Uterus (tissue), 4 donors: ENCODE results near the gene M1AP. TPM values are rescaled to one million over a fixed set of nuclear protein-coding genes. Genes with fewer than 3 reads are reported as not detected.

Experiments used
- DNase-seq, 2 donors: peaks; one replicate each; pipeline ENCODE4 v3.0.0-alpha.2; 2019 to 2020
- H3K27ac ChIP-seq, 2 donors: fragments of 200-600 bp; sonication (generic); 1 replicate in 1 of 2; 2 replicates in 1 of 2; pipeline ENCODE4 v1.5.1; 2016 to 2018
- H3K27me3 ChIP-seq, 2 donors: fragments of 200-600 bp; sonication (generic); one replicate each; pipeline ENCODE4 v1.5.1; 2018 to 2019; ENCODE audit warnings: control low read depth in 1 of 2
- H3K36me3 ChIP-seq, 2 donors: fragments of 200-600 bp; sonication (generic); one replicate each; pipeline ENCODE4 v1.5.1; 2019; ENCODE audit warnings: control low read depth in 1 of 2
- H3K4me1 ChIP-seq, 2 donors: fragments of 200-600 bp; sonication (generic); one replicate each; pipeline ENCODE4 v1.5.1; 2018 to 2019; ENCODE audit warnings: control low read depth in 1 of 2
- H3K4me3 ChIP-seq, 2 donors: fragments of 200-600 bp; sonication (generic); 1 replicate in 1 of 2; 2 replicates in 1 of 2; pipeline ENCODE4 v1.5.1; 2018 to 2019; ENCODE audit warnings: mild to moderate bottlenecking in 1 of 2
- H3K9me3 ChIP-seq, 2 donors: fragments of 200-600 bp; sonication (generic); one replicate each; pipeline ENCODE4 v1.5.1; 2019; ENCODE audit warnings: control low read depth in 1 of 2
- CTCF ChIP-seq, 4 experiments: fragments of 200-600 bp in 2 of 4; fragments of 450-650 bp in 2 of 4; sonication (generic) in 2 of 4; IDR thresholded peaks; one replicate each; pipeline ENCODE4 v1.5.1; 2016 to 2019; ENCODE audit warnings: antibody characterized with exemption in 4 of 4, mild to moderate bottlenecking in 2 of 4, moderate library complexity in 1 of 4
- POLR2A ChIP-seq, 2 donors: fragments of 450-650 bp; IDR thresholded peaks; one replicate each; pipeline ENCODE4 v1.6.1; 2016; ENCODE audit warnings: antibody characterized with exemption in 2 of 2, mild to moderate bottlenecking in 1 of 2, moderate library complexity in 1 of 2
- intact Hi-C: fragments of 100-400 bp; cut with DNase I; formaldehyde crosslinking; loops from one replicate; pipeline ENCODE4 v1.15.1; 2023; ENCODE audit warnings: low total_unique reads
- total RNA-seq, 4 donors: library from RNA; depleted of rRNA in 3 of 4; stranded (reverse); fragments of >200 nt in 3 of 4; gene quantifications; one replicate each; pipeline versions ENCODE4 v1.1.0 to v1.2.4, GENCODE V29; 2014 to 2023
- donor health status: DM: yes; HTN: yes; CAD: no.

Gene M1AP
- total RNA-seq, 4 donors from 2014 or later: 0.49 to 0.76 TPM; not detected in 2

- Histone ChIP-seq H3K4me1 (peaks cover 0 to 8% of the 10 kb centered on the region in 2 donors), H3K27me3 (no peaks in the 10 kb centered on the region), H3K36me3 (no peaks in the 10 kb centered on the region), H3K9me3 (no peaks in the 10 kb centered on the region), H3K27ac (no peak within 1 kb of the TSS), H3K4me3 (no peak within 1 kb of the TSS)
- intact Hi-C loops: no loop called here
- no peak for DNase-seq
- no peak for TF ChIP-seq POLR2A (IDR thresholded peaks at IDR 0.05)
- no peak for TF ChIP-seq CTCF (IDR thresholded peaks at IDR 0.05)
Observed at GRCh38 chr2:74525717-74526648, 122.1 kb downstream of the M1AP start, which contains the start of gene DQX1. TSS of gene DQX1 (minus strand) at chr2:74526231. CDS start at chr2:74525729, 502 bp downstream.

GRCh38 chr2:74524955-74525716 is 123.0 kb downstream of the M1AP start:
- Histone ChIP-seq H3K4me1 (peaks cover 0 to 4% of the 10 kb centered on the region in 2 donors), H3K27me3 (no peaks in the 10 kb centered on the region), H3K27ac (no peak overlapping the region), H3K9me3 (no peaks in the 10 kb centered on the region), H3K36me3 (no peaks in the 10 kb centered on the region), H3K4me3 (no peak overlapping the region)
- TF ChIP-seq CTCF (IDR thresholded peaks at IDR 0.05) (no peak), POLR2A (IDR thresholded peaks at IDR 0.05) (no peak)
- DNase-seq: no peak
- intact Hi-C loops: no loop called here

- DNase-seq: no peak
- intact Hi-C loops: no loop called here
Observed at GRCh38 chr2:74524005-74524404, 124.1 kb downstream of the M1AP start.

GRCh38 chr2:74522516-74522915 is 125.6 kb downstream of the M1AP start:
- intact Hi-C loops: no loop called here
- no peaks in the 10 kb centered on the region for H3K9me3 ChIP-seq

More at GRCh38 chr2:74524005-74524404, 124.1 kb downstream of the M1AP start:
- Histone ChIP-seq H3K9me3 (no peaks in the 10 kb centered on the region), H3K27me3 (no peaks in the 10 kb centered on the region), H3K4me1 (peaks cover 0 to 4% of the 10 kb centered on the region in 2 donors), H3K36me3 (no peaks in the 10 kb centered on the region), H3K27ac (no peak overlapping the region), H3K4me3 (no peak overlapping the region)
- TF ChIP-seq CTCF (IDR thresholded peaks at IDR 0.05): no peak
- TF ChIP-seq POLR2A (IDR thresholded peaks at IDR 0.05): no peak

GRCh38 chr2:74516650-74517049 is 131.5 kb downstream of the M1AP start:
- DNase-seq: no peak
- Histone ChIP-seq H3K27me3 (peaks cover 34 to 49% of the 10 kb centered on the region in 2 donors), H3K4me1 (peaks cover 0 to 12% of the 10 kb centered on the region in 2 donors), H3K9me3 (no peaks in the 10 kb centered on the region), H3K4me3 (no peak overlapping the region), H3K36me3 (no peaks in the 10 kb centered on the region), H3K27ac (no peak overlapping the region)
- intact Hi-C loops: no loop called here
- TF ChIP-seq POLR2A (IDR thresholded peaks at IDR 0.05) (no peak), CTCF (IDR thresholded peaks at IDR 0.05) (no peak)

More at GRCh38 chr2:74522516-74522915, 125.6 kb downstream of the M1AP start:
- TF ChIP-seq POLR2A (IDR thresholded peaks at IDR 0.05): no peak
- Histone ChIP-seq H3K4me3 (no peak overlapping the region), H3K27me3 (peaks cover 0 to 12% of the 10 kb centered on the region in 2 donors), H3K4me1 (no peaks in the 10 kb centered on the region), H3K36me3 (no peaks in the 10 kb centered on the region), H3K27ac (no peak overlapping the region)
- no peak for DNase-seq
